Liver (tissue), 3 donors: ENCODE measurements around the gene SNX32.

Experiments used
- HNF4A ChIP-seq, 2 donors: conservative IDR thresholded peaks; 2 replicates each; pipeline ENCODE4 v1.6.1; 2016; ENCODE audit warnings: antibody characterized with exemption in 2 of 2, mild to moderate bottlenecking in 2 of 2
- JUND ChIP-seq, 2 donors: IDR thresholded peaks; 2 replicates each; pipeline ENCODE4 v1.6.1; 2016; ENCODE audit warnings: antibody characterized with exemption in 2 of 2
- RAD21 ChIP-seq, 2 donors: IDR thresholded peaks; 2 replicates each; pipeline ENCODE4 v1.6.1; 2016; ENCODE audit warnings: antibody characterized with exemption in 2 of 2, mild to moderate bottlenecking in 2 of 2
- SP1 ChIP-seq: IDR thresholded peaks from 2 replicates; pipeline ENCODE4 v1.6.1; 2018; ENCODE audit warnings: antibody characterized with exemption, mild to moderate bottlenecking
- TF ChIP-seq, protein P1 (sequence below): IDR thresholded peaks from 2 replicates; pipeline ENCODE4 v1.6.1; 2016; ENCODE audit warnings: antibody characterized with exemption
- TF ChIP-seq, protein P2 (sequence below): fragments of 150-350 bp; IDR thresholded peaks from 2 replicates; pipeline ENCODE4 v1.5.1; 2017; ENCODE audit warnings: improper control_type of control experiment, low read depth, low read length; ENCODE audit not compliant: missing input control
- TF ChIP-seq, protein P3 (sequence below): IDR thresholded peaks from 2 replicates; pipeline ENCODE4 v1.6.1; 2016; ENCODE audit warnings: antibody characterized with exemption, mild to moderate bottlenecking
- donor health status: healthy.
- donor health status: healthy.

GRCh38 chr11:65885808-65886536 lies 52.2 kb downstream of the SNX32 start:
- TF ChIP-seq, protein P1, sequence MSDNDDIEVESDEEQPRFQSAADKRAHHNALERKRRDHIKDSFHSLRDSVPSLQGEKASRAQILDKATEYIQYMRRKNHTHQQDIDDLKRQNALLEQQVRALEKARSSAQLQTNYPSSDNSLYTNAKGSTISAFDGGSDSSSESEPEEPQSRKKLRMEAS = no peak
- TF ChIP-seq RAD21 (IDR thresholded peaks at IDR 0.05) (no peak), JUND (IDR thresholded peaks at IDR 0.05) (no peak), SP1 (no peak), HNF4A (conservative IDR thresholded peaks at IDR 0.05) (no peak)
- TF ChIP-seq, protein P2, sequence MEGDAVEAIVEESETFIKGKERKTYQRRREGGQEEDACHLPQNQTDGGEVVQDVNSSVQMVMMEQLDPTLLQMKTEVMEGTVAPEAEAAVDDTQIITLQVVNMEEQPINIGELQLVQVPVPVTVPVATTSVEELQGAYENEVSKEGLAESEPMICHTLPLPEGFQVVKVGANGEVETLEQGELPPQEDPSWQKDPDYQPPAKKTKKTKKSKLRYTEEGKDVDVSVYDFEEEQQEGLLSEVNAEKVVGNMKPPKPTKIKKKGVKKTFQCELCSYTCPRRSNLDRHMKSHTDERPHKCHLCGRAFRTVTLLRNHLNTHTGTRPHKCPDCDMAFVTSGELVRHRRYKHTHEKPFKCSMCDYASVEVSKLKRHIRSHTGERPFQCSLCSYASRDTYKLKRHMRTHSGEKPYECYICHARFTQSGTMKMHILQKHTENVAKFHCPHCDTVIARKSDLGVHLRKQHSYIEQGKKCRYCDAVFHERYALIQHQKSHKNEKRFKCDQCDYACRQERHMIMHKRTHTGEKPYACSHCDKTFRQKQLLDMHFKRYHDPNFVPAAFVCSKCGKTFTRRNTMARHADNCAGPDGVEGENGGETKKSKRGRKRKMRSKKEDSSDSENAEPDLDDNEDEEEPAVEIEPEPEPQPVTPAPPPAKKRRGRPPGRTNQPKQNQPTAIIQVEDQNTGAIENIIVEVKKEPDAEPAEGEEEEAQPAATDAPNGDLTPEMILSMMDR = no peak
- TF ChIP-seq, protein P3, sequence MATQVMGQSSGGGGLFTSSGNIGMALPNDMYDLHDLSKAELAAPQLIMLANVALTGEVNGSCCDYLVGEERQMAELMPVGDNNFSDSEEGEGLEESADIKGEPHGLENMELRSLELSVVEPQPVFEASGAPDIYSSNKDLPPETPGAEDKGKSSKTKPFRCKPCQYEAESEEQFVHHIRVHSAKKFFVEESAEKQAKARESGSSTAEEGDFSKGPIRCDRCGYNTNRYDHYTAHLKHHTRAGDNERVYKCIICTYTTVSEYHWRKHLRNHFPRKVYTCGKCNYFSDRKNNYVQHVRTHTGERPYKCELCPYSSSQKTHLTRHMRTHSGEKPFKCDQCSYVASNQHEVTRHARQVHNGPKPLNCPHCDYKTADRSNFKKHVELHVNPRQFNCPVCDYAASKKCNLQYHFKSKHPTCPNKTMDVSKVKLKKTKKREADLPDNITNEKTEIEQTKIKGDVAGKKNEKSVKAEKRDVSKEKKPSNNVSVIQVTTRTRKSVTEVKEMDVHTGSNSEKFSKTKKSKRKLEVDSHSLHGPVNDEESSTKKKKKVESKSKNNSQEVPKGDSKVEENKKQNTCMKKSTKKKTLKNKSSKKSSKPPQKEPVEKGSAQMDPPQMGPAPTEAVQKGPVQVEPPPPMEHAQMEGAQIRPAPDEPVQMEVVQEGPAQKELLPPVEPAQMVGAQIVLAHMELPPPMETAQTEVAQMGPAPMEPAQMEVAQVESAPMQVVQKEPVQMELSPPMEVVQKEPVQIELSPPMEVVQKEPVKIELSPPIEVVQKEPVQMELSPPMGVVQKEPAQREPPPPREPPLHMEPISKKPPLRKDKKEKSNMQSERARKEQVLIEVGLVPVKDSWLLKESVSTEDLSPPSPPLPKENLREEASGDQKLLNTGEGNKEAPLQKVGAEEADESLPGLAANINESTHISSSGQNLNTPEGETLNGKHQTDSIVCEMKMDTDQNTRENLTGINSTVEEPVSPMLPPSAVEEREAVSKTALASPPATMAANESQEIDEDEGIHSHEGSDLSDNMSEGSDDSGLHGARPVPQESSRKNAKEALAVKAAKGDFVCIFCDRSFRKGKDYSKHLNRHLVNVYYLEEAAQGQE = no peak
